GM18951 (cell line): ENCODE data around the gene TJP1.
"Not testable (repeated sequence)": the region's sequence is repeated elsewhere in the genome, so short reads cannot be mapped to it uniquely, and the experiment has no call there.

ENCODE experiments used
- POLR2A ChIP-seq: IDR thresholded peaks from 4 replicates; pipeline ENCODE4 v1.6.1; 2011; ENCODE audit warnings: mild to moderate bottlenecking; ENCODE audit not compliant: insufficient read length, insufficient read depth; ENCODE audit errors: extremely low read depth
- in situ Hi-C: fragments of 300-500 bp; cut with MboI; formaldehyde crosslinking; loops from one replicate; pipeline ENCODE4 v1.12.0; 2022; ENCODE audit warnings: low sequenced_read_pairs, mixed read lengths, inconsistent platforms; ENCODE audit not compliant: unreplicated experiment

The TJP1 gene

DNA sequence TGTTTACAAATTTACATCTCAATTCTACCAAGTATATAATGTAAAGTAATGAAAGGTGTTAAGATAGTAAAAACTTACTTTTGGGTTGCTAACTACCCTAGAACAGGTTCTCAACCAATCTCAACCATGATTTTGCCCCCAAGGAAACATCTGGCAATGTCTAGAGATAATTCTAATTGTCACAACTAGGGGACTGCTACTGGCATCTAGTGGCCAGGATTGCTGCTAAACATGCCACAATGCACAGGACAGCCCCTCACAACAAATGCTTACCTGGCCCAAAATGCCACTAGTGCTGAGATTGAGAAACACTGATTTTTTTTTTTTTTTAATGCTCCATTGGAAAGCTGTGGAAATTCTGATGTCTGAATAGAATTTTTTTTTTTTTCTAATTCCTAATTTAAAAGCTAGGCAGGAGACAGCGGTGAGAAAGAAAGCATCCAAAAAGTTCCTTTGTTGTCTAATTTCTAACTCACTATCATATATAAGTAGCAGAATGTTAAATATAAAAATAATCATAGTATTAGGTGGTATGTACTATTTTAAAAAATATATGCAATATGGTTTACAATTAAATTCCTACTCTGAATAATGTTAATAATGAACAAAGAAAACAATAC is 81.5 kb downstream of the TJP1 start:
- in situ Hi-C loops = no loop called here
- TF ChIP-seq POLR2A = no peak

DNA sequence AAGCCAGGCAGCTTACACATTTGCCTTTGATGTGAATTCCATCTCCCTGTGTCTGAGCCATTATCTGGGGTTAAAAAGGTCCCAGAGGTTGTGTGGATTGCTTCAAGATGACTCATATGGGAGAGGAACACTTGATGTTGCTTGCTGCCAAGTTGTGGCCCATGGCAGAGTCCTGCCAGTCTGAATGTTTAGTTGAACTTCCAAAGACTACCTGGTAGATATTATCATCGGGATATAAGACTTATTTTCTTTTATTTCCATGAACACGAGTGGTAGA is 85.6 kb downstream of the TJP1 start:
- no peak for TF ChIP-seq POLR2A
- in situ Hi-C loops = no loop called here

DNA sequence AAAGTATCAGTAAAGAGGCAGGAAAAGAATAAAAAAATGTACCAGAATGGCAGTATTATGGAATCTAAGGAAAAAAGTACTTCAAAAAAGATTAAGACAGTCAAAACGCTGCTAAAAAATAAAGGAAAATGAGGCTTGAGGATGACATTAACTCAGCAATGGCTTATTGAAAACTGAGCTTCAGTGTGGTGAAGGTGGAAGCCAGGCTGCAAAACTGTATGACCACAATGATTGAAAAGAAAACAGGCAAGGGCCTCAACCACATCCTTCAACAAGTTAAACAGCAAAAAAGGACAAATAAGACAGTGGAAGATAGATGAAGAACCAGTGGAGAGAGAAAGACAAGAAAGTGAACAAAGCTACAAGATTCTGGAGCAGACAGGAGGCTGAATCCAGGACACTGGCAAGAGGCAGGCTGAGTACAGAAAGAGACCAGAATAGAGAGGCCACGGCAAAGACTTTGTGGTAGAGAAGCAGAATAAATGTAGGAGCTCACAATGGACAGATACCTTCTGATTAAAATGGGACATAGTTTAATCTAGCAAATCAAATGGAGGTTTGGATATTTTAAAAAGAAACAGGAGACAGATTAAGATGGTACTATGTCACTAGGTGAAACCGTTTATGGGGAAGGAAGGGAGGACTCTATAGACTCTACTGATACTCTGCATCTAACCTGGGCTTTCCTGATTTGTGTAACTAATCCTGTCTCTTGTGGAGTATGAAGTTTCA is 86.1 kb downstream of the TJP1 start:
- in situ Hi-C loops = no loop called here
- no peak for TF ChIP-seq POLR2A

DNA sequence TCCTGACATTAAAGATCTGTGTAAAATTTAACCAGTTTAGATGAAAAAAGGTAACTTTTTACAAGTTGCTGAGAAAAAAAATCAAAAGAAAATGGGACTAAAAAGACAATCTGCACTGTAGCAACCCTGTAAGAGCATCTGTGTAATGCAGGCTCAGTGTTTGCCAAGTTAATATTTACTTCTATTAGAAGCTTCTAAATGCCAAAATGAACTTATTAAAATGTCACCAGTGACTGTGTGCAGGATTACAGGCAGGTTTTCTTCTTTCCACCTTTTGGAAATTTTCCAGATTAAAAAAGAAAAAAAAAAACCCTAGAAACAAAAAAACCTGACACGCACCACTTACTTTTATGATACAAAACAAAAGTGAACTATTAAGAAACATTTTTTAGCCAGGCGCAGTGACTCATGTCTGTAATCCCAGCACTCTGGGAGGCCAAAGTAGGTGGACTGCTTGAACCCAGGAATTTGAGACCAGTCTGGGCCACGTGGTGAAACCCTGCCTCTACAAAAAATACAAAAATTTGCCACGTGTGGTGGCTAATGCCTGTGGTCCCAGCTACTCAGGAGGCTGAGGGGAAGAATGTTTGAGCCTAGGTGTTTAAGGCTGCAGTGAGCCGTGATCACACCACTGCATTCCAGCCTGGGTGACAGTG is 87.2 kb downstream of the TJP1 start:
- no peak for TF ChIP-seq POLR2A
- in situ Hi-C loops = no loop called here

DNA sequence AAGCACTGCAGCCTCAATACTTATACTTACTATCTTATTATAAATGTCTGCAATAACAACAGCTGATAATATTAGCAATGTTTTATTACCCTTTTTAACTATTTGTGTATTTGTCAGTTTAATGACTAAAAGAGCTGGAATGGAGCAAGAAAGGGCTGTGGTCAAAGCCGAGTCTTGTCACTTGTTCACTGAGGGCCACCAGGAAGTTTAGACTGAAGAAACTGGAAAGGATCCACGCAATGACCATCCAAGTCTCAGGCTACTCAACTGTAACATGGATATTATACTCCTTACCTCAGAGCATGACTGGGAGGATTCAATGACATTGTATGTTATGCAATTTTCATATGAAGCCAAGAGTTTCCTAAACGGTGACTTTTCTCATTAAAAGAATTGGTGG is 90.4 kb downstream of the TJP1 start:
- no peak for TF ChIP-seq POLR2A
- in situ Hi-C loops = no loop called here

DNA sequence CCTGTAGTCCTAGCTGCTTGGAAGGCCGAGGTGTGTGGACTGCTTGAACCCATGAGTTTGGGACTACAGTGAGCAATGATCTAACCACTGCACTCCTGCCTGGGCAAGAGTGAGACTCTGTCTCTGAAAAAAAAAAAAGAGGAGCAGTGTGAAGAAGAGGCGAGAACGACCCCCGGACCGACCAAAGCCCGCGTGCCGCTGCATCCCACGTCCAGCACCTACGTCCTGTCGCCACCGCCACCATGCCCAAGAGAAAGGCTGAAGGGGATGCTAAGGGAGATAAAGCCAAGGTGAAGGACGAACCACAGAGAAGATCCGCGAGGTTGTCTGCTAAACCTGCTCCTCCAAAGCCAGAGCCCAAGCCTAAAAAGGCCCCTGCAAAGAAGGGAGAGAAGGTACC is 91.8 kb downstream of the TJP1 start:
- in situ Hi-C loops = not testable (repeated sequence)

DNA sequence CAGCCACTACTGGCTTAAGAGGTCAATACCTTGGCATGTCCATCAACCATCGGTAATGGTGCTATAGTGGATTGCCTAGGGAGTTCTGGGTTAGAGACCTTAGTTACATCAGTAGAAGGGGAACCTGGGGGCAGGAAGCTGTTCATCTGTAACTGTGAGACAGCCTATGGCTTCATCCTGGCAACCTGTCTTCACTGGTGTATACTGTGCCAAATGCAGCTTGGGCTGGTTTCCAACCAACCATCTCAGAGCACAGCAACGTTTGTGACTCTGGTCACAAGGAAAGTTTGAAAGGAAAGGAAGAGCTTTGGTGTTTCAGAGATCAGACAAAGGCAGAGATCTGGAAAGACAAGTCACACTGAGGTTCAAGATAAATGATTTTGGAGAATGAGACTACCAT is 93.8 kb downstream of the TJP1 start:
- no peak for TF ChIP-seq POLR2A
- in situ Hi-C loops = no loop called here

DNA sequence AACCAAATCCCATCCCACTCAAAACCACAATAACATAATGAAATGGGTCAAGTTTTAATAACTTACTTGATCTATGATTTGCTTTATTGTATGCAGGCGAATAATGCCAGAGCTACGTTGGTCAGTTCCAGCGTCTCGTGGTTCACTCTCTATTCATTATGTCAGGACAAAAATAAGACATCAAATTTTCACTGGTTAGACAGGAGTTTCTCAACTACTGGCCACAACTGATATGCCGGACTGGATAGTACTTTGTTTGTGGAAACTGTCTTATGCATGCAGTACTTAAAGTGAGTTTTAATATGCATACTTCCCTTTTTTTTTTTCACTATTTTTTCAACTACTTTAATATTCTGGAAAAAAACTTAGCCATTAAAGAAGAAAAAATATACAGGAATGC is 94.4 kb downstream of the TJP1 start:
- TF ChIP-seq POLR2A = no peak
- in situ Hi-C loops = no loop called here

DNA sequence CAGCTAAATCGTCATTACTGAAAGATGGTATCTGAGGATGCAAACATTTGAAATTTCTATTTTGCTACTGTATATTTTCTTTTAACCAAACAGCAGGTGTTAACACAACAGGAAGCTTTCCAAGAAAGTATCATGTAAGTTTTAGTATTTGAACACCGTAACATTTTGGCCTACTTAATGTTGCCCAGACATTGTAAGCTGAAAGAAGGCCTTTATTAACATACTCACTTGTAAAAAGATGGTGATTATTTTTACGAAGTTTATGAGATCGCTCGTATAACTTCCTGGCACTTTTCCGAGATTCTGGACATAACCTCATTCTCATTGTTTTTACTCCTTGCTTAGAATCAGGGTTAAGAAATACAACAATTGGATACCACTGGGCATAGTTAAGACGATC is 95.7 kb downstream of the TJP1 start:
- TF ChIP-seq POLR2A = no peak
- in situ Hi-C loops = no loop called here

DNA sequence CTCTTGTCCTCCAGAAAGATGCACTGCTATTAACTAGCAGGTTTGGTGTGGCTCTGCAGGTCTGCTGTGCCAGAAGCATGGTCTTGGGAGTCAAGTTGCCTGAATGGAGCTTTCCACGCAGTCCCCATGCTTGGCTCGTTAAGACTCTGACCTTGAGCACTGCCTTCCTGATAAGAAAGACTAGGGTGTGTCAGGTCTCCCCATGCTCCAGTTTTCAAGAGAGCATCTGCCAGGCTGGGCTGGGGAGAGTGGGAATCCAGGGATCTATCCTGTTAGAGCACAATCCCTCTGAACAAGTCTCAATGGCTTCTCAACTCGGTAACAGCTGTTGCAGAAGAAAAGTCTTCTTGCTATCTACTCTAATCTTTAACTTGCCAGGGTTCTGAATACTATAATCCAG is 98.2 kb downstream of the TJP1 start:
- no peak for TF ChIP-seq POLR2A
- in situ Hi-C loops = no loop called here

DNA sequence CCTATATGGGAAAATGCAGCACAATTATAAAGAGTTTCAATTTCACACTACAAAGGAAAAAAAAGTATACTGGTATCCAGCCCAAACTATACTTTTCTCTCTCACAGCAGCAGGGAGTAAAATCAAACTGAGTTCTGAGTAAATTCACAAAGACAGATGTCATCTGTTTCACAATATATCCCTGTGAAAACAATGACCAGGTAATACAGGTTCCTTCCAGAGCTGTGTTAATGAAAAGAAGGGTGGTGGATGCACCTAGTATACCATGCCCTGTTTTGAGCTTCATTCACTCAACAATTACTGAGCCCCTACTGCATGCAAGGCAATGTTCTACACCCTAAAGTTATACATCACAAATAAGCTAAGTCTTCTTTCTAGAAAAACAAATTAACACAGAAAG is 108.5 kb downstream of the TJP1 start:
- in situ Hi-C loops = no loop called here
- TF ChIP-seq POLR2A = no peak

DNA sequence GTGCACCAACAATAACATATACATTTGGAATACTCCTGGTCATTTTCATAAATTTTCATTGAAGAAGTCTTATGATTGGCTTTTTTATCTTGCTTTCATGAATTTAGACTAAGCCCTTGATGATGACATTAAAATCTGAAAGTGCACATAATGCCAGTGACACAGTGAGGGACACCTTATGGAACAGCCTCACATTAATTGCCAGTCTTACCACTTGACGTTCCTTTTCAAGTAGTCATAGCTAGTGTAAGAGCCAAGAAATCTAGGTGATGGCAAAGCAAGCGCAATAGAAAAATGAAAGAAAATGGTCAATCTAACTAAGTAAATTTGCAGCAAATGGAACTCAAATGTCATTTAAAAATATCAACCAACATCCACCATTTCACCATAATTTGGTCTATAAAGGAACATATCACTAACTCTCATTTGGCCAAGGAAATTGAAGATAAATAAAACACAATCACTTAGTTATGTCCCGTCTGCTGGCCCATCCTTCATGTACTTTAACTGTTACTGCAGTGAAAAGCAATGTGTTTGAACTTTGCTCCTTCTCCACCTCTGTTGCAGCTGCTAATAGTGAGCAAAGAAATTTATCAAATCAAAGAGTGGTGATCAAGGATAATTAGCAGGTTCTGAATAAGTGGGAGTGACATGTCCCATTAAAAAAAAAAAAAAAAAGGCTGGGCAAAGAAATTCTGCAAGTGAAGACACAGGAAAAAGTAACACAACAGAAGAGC is 110.0 kb downstream of the TJP1 start:
- in situ Hi-C loops = no loop called here
- no peak for TF ChIP-seq POLR2A

DNA sequence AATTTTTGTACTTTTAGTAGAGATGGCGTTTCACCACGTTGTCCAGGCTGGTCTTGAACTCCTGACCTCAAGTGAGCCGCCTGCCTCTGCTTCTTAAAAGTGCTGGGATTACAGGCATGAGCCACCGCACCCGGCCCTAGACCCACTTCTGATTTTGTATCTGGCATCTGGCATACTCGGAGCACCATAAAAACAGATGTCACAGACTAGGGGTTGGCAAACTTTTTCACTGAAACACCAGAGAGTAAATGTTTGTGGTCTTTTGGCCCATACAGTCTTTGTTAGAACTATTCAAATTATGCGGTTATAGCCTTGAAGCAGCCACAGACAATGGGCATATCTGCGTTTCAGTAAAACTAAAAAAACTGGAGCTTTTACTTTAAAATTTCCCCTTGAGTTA is 110.7 kb downstream of the TJP1 start:
- no peak for TF ChIP-seq POLR2A
- in situ Hi-C loops = no loop called here

DNA sequence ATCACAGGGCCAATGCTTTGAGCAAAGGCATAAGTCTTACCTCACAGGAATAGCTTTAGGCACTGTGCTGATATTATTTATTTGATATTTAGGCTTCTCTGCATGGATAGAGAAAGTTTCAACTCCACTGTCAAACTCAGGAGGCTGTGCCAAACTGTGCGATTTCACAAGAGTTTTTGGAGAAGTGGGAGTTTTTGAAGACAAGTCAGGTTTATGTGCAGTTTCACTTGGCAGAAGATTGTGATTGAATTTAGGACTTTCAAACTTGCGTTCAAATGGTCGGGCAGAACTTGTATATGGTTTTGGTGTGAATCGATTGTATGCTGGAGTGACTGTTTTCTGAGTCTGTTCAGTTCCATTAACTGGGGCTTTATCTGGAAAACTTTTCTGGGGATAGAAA is 113.7 kb downstream of the TJP1 start:
- in situ Hi-C loops = no loop called here
- no peak for TF ChIP-seq POLR2A

DNA sequence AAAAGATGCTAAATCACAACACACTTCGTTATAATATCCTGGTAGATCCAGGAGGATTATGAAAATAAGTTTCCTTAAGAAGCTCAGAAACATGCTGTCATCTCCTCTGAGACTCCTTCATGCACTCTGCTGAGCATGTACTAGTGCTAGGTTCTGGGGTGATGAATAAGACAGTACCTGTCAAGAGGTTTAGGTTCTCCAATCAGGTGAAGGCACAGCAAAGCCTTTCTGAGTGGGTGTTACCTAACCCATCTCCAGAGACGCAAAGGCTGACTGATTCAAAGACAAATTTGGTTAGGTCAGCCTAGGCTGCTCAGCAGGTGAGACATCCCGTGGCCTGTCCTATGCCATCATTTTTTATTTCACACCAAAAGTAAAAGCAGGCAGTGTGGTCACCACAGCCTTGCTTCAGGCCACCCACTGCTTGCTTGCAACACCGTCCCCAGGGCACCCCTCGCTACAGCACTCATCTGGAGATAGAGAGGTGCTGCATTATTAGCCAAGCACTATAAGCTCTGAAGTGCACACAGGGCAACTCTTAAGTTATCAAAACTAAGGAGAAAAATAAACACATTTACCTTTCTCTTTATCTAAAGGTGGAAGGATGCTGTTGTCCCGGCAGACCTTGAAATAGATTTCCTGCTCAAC is 117.2 kb downstream of the TJP1 start:
- in situ Hi-C loops = no loop called here
- TF ChIP-seq POLR2A = no peak
